Loucy (cell line): Measurements from ENCODE around the gene TMEM178A.

Experiments used
- H2AFZ ChIP-seq: fragments of 200-600 bp; sonication (generic); 2 replicates; pipeline ENCODE4 v1.6.0; 2016; ENCODE audit warnings: antibody characterized with exemption, mild to moderate bottlenecking, low read length, moderate library complexity
- H3F3A ChIP-seq: fragments of 200-600 bp; 2 replicates; pipeline ENCODE4 v1.6.0; 2016; ENCODE audit warnings: antibody characterized with exemption, low read depth, mild to moderate bottlenecking
- H3K27me3 ChIP-seq: fragments of 200-600 bp; sonication (generic); 2 replicates; pipeline ENCODE4 v1.6.1; 2014; ENCODE audit warnings: low read length, mild to moderate bottlenecking; ENCODE audit not compliant: insufficient read depth, poor library complexity, severe bottlenecking
- H3K36me3 ChIP-seq: fragments of 200-600 bp; sonication (generic); 2 replicates; pipeline ENCODE4 v1.6.1; 2016; ENCODE audit warnings: low read length; ENCODE audit not compliant: insufficient read depth
- H3K4me1 ChIP-seq: fragments of 200-600 bp; sonication (generic); 2 replicates; pipeline ENCODE4 v1.5.1; 2014; ENCODE audit warnings: low read length, mild to moderate bottlenecking; ENCODE audit not compliant: insufficient read depth, poor library complexity, severe bottlenecking
- H3K4me2 ChIP-seq: fragments of 200-600 bp; sonication (generic); 2 replicates; pipeline ENCODE4 v1.6.0; 2014; ENCODE audit warnings: antibody characterized with exemption, low read length, low read depth, mild to moderate bottlenecking; ENCODE audit not compliant: poor library complexity, severe bottlenecking
- H3K4me3 ChIP-seq: fragments of 200-600 bp; sonication (generic); 2 replicates; pipeline ENCODE4 v1.5.1; 2014; ENCODE audit warnings: low read length, mild to moderate bottlenecking, mixed read lengths; ENCODE audit not compliant: poor library complexity, severe bottlenecking
- H3K79me2 ChIP-seq: fragments of 200-600 bp; sonication (generic); 2 replicates; pipeline ENCODE4 v1.6.1; 2014; ENCODE audit warnings: low read length; ENCODE audit not compliant: insufficient read depth
- H3K9ac ChIP-seq: fragments of 200-600 bp; sonication (generic); 2 replicates; pipeline ENCODE4 v1.6.0; 2014; ENCODE audit warnings: mild to moderate bottlenecking, low read depth, low read length, moderate library complexity; ENCODE audit not compliant: poor library complexity, severe bottlenecking
- H3K9me2 ChIP-seq: fragments of 200-600 bp; sonication (generic); replicated peaks from 2 replicates; pipeline ENCODE4 v1.6.1; 2016; ENCODE audit warnings: low read depth, low read length, mixed read lengths
- H3K9me3 ChIP-seq: fragments of 200-600 bp; sonication (generic); 2 replicates; pipeline ENCODE4 v1.6.1; 2014; ENCODE audit warnings: mild to moderate bottlenecking, antibody characterized with exemption, low read length, low read depth; ENCODE audit not compliant: insufficient read depth
- H4K20me1 ChIP-seq: fragments of 200-600 bp; sonication (generic); 2 replicates; pipeline ENCODE4 v1.6.0; 2014; ENCODE audit warnings: antibody characterized with exemption, low read length, mild to moderate bottlenecking; ENCODE audit not compliant: insufficient read depth, poor library complexity, severe bottlenecking
- EZH2phosphoT487 ChIP-seq: fragments of 200-600 bp; IDR thresholded peaks from 2 replicates; pipeline ENCODE4 v1.6.1; 2018; ENCODE audit warnings: antibody characterized with exemption, mild to moderate bottlenecking, moderate library complexity, borderline replicate concordance
- TF ChIP-seq, protein P1 (sequence below): fragments of 200-600 bp; sonication (generic); conservative IDR thresholded peaks from 2 replicates; pipeline ENCODE4 v1.5.1; 2014; ENCODE audit warnings: mild to moderate bottlenecking, antibody characterized with exemption, low read length

Gene TMEM178A

DNA sequence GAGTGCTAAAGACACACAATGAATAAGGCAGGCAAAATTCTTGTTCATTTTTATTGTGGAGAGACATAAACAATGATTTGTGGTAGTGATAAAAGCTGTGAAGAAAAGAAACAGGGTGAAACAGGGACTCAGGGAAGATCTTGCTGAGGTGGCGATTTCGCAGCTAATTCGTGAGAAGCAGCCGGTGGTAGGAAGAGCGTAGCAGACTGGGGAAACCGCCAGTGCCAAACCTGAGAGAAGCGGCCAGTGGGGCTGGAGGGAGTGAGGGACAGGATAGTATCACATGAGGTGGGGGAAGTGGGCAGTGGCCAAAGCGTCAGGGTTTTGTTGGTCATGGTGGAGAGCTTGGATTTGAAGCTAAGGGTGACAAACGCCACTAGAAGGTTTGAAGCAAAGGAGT is 42.3 kb downstream of the TMEM178A start:
- Histone ChIP-seq H3K4me3 (no peak overlapping the region), H2AFZ (no peak overlapping the region), H3K9ac (no peak overlapping the region), H3K4me1 (no peaks in the 10 kb centered on the region), H3K79me2 (no peaks in the 10 kb centered on the region), H4K20me1 (no peaks in the 10 kb centered on the region), H3K9me3 (no peaks in the 10 kb centered on the region), H3K9me2 (no peaks in the 10 kb centered on the region), H3K36me3 (no peaks in the 10 kb centered on the region), H3K27me3 (no peaks in the 10 kb centered on the region), H3F3A (no peaks in the 10 kb centered on the region), H3K4me2 (no peak overlapping the region)
- TF ChIP-seq, protein P1, sequence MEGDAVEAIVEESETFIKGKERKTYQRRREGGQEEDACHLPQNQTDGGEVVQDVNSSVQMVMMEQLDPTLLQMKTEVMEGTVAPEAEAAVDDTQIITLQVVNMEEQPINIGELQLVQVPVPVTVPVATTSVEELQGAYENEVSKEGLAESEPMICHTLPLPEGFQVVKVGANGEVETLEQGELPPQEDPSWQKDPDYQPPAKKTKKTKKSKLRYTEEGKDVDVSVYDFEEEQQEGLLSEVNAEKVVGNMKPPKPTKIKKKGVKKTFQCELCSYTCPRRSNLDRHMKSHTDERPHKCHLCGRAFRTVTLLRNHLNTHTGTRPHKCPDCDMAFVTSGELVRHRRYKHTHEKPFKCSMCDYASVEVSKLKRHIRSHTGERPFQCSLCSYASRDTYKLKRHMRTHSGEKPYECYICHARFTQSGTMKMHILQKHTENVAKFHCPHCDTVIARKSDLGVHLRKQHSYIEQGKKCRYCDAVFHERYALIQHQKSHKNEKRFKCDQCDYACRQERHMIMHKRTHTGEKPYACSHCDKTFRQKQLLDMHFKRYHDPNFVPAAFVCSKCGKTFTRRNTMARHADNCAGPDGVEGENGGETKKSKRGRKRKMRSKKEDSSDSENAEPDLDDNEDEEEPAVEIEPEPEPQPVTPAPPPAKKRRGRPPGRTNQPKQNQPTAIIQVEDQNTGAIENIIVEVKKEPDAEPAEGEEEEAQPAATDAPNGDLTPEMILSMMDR, result no peak
- TF ChIP-seq EZH2phosphoT487, result no peak

DNA sequence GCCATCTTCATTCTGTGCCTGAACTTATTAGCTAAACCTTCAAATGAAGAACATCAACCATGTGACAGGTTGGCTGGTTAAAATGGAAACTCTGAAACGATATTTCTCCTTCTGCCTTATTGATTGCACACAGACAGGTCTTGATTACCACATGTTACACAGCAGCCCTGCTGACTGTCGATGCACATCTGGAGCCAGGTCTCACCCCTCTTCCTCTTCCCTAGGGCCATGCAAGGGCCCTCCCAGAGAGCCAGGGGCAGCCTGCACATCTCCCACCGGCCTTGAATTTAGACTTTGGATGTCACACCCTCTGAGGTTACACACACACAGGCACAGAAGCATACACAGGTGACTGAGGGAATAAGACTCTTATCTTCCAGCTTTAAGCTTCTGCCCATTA is 45.1 kb downstream of the TMEM178A start:
- H3K9ac ChIP-seq, result no peak overlapping the region
- H3F3A ChIP-seq, result no peaks in the 10 kb centered on the region
- H3K9me3 ChIP-seq, result no peaks in the 10 kb centered on the region
- H2AFZ ChIP-seq, result no peak overlapping the region
- H3K4me1 ChIP-seq, result no peaks in the 10 kb centered on the region
- H3K4me2 ChIP-seq, result no peak overlapping the region
- H3K4me3 ChIP-seq, result no peak overlapping the region
- peaks cover 3% of the 10 kb centered on the region for H3K27me3 ChIP-seq
- no peaks in the 10 kb centered on the region for H3K79me2 ChIP-seq
- no peaks in the 10 kb centered on the region for H3K9me2 ChIP-seq
- H3K36me3 ChIP-seq, result no peaks in the 10 kb centered on the region
- TF ChIP-seq, protein P1, result no peak
- no peaks in the 10 kb centered on the region for H4K20me1 ChIP-seq

DNA sequence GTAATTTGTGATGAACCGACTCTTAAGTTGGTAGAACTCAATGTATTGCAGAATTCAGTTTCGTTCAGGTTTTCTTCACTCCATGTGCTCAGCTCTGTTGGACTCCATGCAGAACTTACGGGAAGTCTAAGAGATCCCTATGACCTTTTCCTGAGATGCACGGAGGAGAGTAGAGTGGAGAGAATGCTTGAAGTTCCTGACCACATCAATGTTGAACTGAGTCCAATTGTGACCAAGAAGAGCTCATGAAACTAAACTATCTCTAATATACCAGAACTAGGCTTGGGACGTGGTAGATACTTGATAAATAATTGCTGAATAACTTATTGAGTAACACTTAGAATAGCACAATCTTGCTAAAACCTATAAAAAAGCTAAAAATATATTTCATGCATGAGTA is 47.2 kb downstream of the TMEM178A start:
- H3K9me3 ChIP-seq, result no peaks in the 10 kb centered on the region
- H4K20me1 ChIP-seq, result no peaks in the 10 kb centered on the region
- H3K4me3 ChIP-seq, result no peak overlapping the region
- TF ChIP-seq, protein P1, result no peak
- no peak for TF ChIP-seq EZH2phosphoT487
- no peaks in the 10 kb centered on the region for H3K4me1 ChIP-seq
- H3K79me2 ChIP-seq, result no peaks in the 10 kb centered on the region
- no peaks in the 10 kb centered on the region for H3K36me3 ChIP-seq
- H3K27me3 ChIP-seq, result peaks cover 5% of the 10 kb centered on the region
- H3K4me2 ChIP-seq, result no peak overlapping the region
- H3K9ac ChIP-seq, result no peak overlapping the region
- H3K9me2 ChIP-seq, result no peaks in the 10 kb centered on the region
- H3F3A ChIP-seq, result no peaks in the 10 kb centered on the region
- H2AFZ ChIP-seq, result no peak overlapping the region
